Mesothelial cell of epicardium (in vitro differentiated cells): Measurements from ENCODE around the gene IGSF11. TPM values are rescaled to one million over a fixed set of nuclear protein-coding genes. Genes with fewer than 3 reads are reported as not detected.

Source experiments
- DNase-seq, 2 experiments: peaks; one replicate each; pipeline ENCODE4 v3.0.0; 2021; ENCODE audit warnings: low spot score in 2 of 2; ENCODE audit not compliant: unreplicated experiment in 2 of 2
- H3K27ac Mint-ChIP-seq: 2 replicates; pipeline ENCODE4 v1.8.0; 2021; ENCODE audit warnings: mixed read lengths
- H3K27me3 Mint-ChIP-seq: 2 replicates; pipeline ENCODE4 v1.8.0; 2021; ENCODE audit warnings: low read depth, mixed read lengths
- H3K36me3 Mint-ChIP-seq: 2 replicates; pipeline ENCODE4 v1.8.0; 2021; ENCODE audit warnings: mixed read lengths
- H3K4me1 Mint-ChIP-seq: 2 replicates; pipeline ENCODE4 v1.8.0; 2021; ENCODE audit warnings: mixed read lengths
- H3K4me3 Mint-ChIP-seq: 2 replicates; pipeline ENCODE4 v1.8.0; 2021; ENCODE audit warnings: mild to moderate bottlenecking, moderate library complexity, mixed read lengths
- H3K9me3 Mint-ChIP-seq: 2 replicates; pipeline ENCODE4 v1.8.0; 2021; ENCODE audit warnings: mixed read lengths
- CTCF ChIP-seq: fragments of 200-600 bp; sonication (generic); IDR thresholded peaks from one replicate; pipeline ENCODE4 v1.5.0; 2021; ENCODE audit warnings: antibody characterized with exemption; ENCODE audit not compliant: unreplicated experiment
- total RNA-seq: library from RNA; stranded (reverse); gene quantifications from 3 replicates; pipeline ENCODE4 v1.2.1, GENCODE V29; 2021

Gene IGSF11
- total RNA-seq, 1 donor from 2014 or later = 2.0 TPM

DNA sequence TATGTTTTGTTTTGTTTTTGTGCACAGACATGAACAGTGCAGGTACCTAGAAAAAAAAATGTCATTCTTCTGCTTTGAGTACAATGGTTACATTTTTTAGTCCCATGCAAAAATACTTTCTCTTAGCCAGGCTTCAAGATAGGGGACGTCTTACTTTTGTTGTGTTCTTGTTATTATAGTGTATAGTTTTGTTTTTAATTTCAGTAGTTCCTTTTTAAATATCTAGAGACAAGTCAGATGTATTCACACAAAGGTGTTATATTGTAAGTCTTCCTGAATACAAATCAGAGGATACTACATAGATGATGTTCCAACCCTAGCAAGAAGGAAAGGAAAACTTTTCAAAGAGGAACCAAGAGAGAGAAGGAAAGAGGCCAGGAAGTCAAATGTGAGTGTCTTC is 28.8 kb upstream of the IGSF11 start:
- H3K4me1 Mint-ChIP-seq = no peaks in the 10 kb centered on the region
- H3K27ac Mint-ChIP-seq = no peak overlapping the region
- H3K9me3 Mint-ChIP-seq = no peaks in the 10 kb centered on the region
- peaks cover 14% of the 10 kb centered on the region for H3K27me3 Mint-ChIP-seq
- DNase-seq = no peak
- no peak overlapping the region for H3K4me3 Mint-ChIP-seq
- no peaks in the 10 kb centered on the region for H3K36me3 Mint-ChIP-seq
- TF ChIP-seq CTCF = no peak

- no peak for TF ChIP-seq CTCF
Observed at GRCh38 chr3:119062892-119063291, 28.2 kb upstream of the IGSF11 start.

DNA sequence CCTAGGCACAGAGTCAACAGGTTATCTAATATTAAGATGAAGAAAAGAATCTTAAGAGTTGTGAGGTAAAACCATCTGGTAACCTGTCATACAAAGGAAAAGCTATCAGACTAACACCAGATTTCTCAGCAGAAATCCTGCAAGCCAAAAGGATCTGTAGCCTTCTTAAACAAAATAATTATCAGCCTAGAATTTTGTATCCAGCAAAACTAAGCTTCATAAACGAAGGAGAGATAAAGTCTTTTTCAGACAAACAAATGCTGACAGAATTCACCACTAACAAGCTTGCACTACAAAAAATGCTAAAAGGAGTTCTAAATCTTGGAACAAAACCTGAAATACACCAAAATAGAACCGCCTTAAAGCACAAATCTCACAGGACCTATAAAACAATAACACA is 9.9 kb upstream of the IGSF11 start:
- DNase-seq = no peak
- Mint-ChIP-seq H3K4me3 (peak overlapping the region; percentile 52), H3K27ac (no peak overlapping the region), H3K36me3 (peaks cover 2% of the 10 kb centered on the region), H3K9me3 (peaks cover 27% of the 10 kb centered on the region), H3K4me1 (no peaks in the 10 kb centered on the region), H3K27me3 (peaks cover 2% of the 10 kb centered on the region)
- TF ChIP-seq CTCF = no peak

More at GRCh38 chr3:119062892-119063291, 28.2 kb upstream of the IGSF11 start:
- no peaks in the 10 kb centered on the region for H3K36me3 Mint-ChIP-seq
- no peak for DNase-seq
- H3K9me3 Mint-ChIP-seq = no peaks in the 10 kb centered on the region
- H3K4me3 Mint-ChIP-seq = no peak overlapping the region
- H3K4me1 Mint-ChIP-seq = no peaks in the 10 kb centered on the region
- peaks cover 14% of the 10 kb centered on the region for H3K27me3 Mint-ChIP-seq
- no peak overlapping the region for H3K27ac Mint-ChIP-seq

DNA sequence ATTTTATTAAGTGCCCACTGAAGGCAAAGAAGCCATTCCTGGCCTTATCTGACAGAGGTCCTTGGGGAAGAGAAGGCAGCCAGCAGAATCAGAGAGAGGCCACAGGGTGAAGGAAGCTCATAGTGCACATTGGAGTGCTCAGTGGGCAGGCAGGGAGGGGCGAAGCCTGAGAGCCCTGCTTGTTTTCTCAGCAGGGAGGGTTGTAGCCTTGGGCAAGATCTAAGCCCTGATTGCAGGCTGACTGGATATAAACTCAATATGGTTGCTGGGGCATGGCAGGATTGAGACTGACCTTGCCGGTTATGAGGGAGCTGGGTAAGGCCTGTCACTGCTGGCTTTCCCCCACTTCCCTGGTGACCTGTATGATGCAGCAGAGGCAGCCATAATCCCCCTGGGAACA is 7.5 kb upstream of the IGSF11 start:
- Mint-ChIP-seq H3K36me3 (peaks cover 2% of the 10 kb centered on the region), H3K4me3 (no peak overlapping the region), H3K27me3 (peaks cover 13% of the 10 kb centered on the region)

GRCh38 chr3:119035014-119035346 is 334 bp upstream of the IGSF11 start:
- no peak for TF ChIP-seq CTCF
- Mint-ChIP-seq H3K4me1 (peaks cover 12% of the 10 kb centered on the region), H3K36me3 (no peaks in the 10 kb centered on the region), H3K27me3 (peaks cover 57% of the 10 kb centered on the region), H3K27ac (no peak overlapping the region), H3K4me3 (peak overlapping the region; percentile 91), H3K9me3 (no peaks in the 10 kb centered on the region)
- DNase-seq = no peak

More for the DNA sequence above, 7.5 kb upstream of the IGSF11 start:
- H3K4me1 Mint-ChIP-seq = no peaks in the 10 kb centered on the region
- H3K9me3 Mint-ChIP-seq = peaks cover 23% of the 10 kb centered on the region
- DNase-seq = no peak
- no peak for TF ChIP-seq CTCF
- H3K27ac Mint-ChIP-seq = no peak overlapping the region
